Adipocyte (in vitro differentiated cells): ENCODE data around the gene ZNF556.
"Not testable (repeated sequence)": the region's sequence is repeated elsewhere in the genome, so short reads cannot be mapped to it uniquely, and the experiment has no call there.

Source experiments
- DNase-seq: peaks from one replicate; pipeline ENCODE4 v3.0.0-alpha.2; 2015; ENCODE audit warnings: low read depth
- H3K27me3 ChIP-seq: replicated peaks from 2 replicates; pipeline ENCODE4 v1.7.0; 2013; ENCODE audit warnings: mild to moderate bottlenecking, low read length, moderate library complexity; ENCODE audit not compliant: control insufficient read depth, insufficient read depth
- H3K36me3 ChIP-seq: 2 replicates; pipeline ENCODE4 v1.7.0; 2013; ENCODE audit warnings: low read length, mild to moderate bottlenecking, moderate library complexity; ENCODE audit not compliant: control insufficient read depth, insufficient read depth, severe bottlenecking
- H3K4me1 ChIP-seq: 2 replicates; pipeline ENCODE4 v1.7.0; 2013; ENCODE audit warnings: mild to moderate bottlenecking, low read length, moderate library complexity; ENCODE audit not compliant: control insufficient read depth, insufficient read depth
- H3K4me3 ChIP-seq: 2 replicates; pipeline ENCODE4 v1.7.0; 2013; ENCODE audit warnings: mild to moderate bottlenecking, low read length, moderate library complexity
- H3K9ac ChIP-seq: 2 replicates; pipeline ENCODE4 v1.7.0; 2013; ENCODE audit warnings: mild to moderate bottlenecking, low read length, moderate library complexity
- H3K9me3 ChIP-seq: 2 replicates; pipeline ENCODE4 v1.7.0; 2013; ENCODE audit warnings: mild to moderate bottlenecking, low read length, moderate library complexity; ENCODE audit not compliant: control insufficient read depth

Gene ZNF556

DNA sequence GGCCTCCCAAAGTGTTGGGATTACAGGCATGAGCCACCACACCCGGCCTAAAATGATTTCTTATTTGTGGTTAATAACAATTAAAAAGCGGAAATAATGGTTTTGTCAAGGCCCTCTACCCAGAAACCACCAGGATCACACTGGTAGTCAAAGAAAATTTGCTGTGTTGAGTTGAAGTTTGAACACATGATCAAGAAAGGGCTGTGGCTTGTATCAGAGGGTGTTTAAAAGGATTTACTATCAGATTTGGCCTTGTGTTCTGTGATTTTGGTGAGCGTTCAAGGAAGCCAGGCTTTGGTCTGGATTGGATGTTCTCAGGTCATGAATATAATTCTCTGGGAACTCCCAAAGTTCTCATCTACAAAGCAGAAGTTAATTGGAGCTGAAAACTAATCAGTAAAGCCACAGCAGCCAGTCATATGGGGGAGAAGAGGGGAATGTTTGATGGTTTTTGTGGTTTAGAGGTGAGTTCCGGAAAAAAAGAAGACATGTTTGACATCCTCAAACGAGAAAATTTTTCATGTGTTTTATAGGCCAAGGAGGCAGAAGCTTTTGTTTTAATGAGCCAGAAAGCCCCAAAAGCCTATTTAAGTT lies 10.6 kb upstream of the ZNF556 start:
- peaks cover 74% of the 10 kb centered on the region for H3K9me3 ChIP-seq
- no peak overlapping the region for H3K4me3 ChIP-seq

DNA sequence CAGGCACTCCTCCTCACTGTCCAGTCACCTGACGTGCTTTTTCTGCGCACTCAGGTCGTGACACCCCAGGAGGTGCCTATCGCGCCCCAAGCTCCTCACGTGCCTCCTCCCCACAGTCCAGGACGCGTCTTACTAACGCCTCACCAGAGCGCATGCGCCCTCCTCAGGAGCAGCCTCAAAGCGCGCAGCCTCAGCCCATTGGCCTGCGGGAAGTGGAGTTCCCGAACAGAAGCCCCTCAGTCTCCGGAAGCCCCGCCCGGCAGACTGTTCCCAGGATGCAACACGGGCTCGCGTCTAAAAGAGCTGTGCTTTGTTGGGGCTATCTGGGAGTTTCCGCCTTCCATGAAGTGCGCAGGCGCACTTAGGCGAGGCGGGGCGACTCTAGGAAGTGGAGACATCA lies 8.3 kb upstream of the ZNF556 start:
- peaks cover 21% of the 10 kb centered on the region for H3K36me3 ChIP-seq
- no peak for DNase-seq
- H3K9ac ChIP-seq, result no peak overlapping the region
- peaks cover 52% of the 10 kb centered on the region for H3K9me3 ChIP-seq
- no peaks in the 10 kb centered on the region for H3K27me3 ChIP-seq
- H3K4me3 ChIP-seq, result no peak overlapping the region
- H3K4me1 ChIP-seq, result no peaks in the 10 kb centered on the region

More for the DNA sequence above, 10.6 kb upstream of the ZNF556 start:
- no peak for DNase-seq
- Histone ChIP-seq H3K27me3 (no peaks in the 10 kb centered on the region), H3K36me3 (peaks cover 44% of the 10 kb centered on the region), H3K4me1 (no peaks in the 10 kb centered on the region), H3K9ac (no peak overlapping the region)

DNA sequence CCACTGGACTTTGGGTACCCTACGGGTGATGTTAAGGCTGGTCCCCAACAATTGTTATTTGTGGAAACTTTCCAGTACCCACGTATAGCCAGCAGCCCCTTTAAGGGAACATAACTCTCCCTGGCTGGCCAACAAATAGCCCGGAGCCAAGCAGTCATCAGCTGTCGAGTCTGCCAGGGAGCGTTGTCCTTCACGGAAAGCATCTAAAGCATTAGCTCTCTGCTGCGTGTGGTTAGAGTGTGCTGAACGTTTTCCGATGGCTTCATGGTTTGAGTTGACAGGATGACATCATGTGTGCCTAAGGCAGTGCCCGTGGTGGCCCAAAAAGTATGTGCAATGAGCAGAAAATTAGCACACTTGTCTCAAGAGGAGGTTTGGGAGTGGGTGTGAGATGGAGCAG lies 3.3 kb upstream of the ZNF556 start:
- no peaks in the 10 kb centered on the region for H3K4me1 ChIP-seq
- no peak for DNase-seq

DNA sequence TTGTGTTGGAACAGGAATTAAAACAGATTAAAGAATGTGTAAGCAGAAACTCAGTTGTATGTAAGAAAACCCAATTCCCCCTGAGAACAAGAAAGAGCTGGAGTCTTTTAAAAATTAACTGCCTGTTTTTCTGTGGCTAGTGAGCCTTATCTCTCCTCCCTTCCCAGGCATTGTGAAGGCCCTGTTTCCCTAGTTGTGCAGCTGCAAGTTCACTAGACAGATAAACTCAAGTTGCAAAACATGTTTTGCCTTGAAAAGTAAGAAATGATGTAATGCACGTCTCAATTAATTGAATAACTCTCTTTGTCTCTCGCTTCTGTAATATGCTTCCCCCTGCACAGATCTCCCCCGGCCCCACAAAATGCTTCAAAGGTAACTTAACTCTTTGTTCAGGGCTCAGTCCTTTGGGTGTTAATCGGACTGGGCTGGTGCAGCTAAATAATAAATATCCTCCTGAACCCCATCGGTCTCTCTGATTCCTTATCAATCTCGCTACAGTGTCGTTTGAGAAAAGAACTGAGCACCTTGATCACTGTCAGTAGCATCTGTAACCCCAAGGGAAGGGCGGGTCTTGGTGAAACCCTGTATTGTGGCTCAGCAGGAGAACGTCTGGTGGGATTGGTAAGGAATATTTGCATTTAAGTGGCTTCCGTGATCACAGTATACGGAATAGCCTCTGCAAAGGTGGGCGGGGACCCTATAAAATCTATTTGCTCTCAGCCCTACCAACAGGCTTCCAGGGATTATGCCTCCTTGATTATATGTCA lies 1.6 kb upstream of the ZNF556 start:
- no peak overlapping the region for H3K9ac ChIP-seq
- DNase-seq, result no peak
- peaks cover 3% of the 10 kb centered on the region for H3K9me3 ChIP-seq
- H3K4me1 ChIP-seq, result no peaks in the 10 kb centered on the region
- H3K4me3 ChIP-seq, result no peak overlapping the region
- no peaks in the 10 kb centered on the region for H3K27me3 ChIP-seq
- H3K36me3 ChIP-seq, result no peaks in the 10 kb centered on the region

More for the DNA sequence above, 3.3 kb upstream of the ZNF556 start:
- no peak overlapping the region for H3K9ac ChIP-seq
- H3K27me3 ChIP-seq, result no peaks in the 10 kb centered on the region
- peaks cover 8% of the 10 kb centered on the region for H3K9me3 ChIP-seq
- no peak overlapping the region for H3K4me3 ChIP-seq
- H3K36me3 ChIP-seq, result no peaks in the 10 kb centered on the region

DNA sequence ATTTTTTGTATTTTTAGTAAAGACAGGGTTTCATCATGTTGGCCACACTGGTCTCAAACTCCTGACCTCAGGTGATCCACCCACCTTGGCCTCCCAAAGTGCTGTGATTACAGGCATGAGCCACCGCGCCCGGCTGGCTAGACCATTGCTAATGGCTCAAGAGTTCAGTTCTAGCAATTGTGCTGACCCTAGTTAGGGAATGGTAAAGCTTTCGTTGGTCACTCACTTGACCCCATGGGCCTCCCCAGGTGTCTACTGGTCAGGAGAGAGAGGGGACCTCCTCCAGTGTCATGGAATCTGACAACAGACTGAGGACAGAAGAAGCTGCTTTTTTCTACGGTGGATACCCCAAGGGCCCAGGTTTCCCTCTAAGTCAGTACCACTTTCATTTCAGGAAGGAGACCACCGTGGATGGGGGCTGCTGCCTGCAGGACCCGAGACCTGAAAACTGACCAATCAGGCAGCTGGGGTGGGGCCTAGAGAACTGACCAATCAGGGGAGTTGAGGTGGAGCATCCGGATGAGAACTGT lies 575 bp upstream of the ZNF556 start:
- H3K9ac ChIP-seq, result no peak overlapping the region
- H3K9me3 ChIP-seq, result peaks cover 1% of the 10 kb centered on the region
- no peak for DNase-seq
- H3K36me3 ChIP-seq, result no peaks in the 10 kb centered on the region
- no peak overlapping the region for H3K4me3 ChIP-seq
- no peaks in the 10 kb centered on the region for H3K4me1 ChIP-seq
- no peaks in the 10 kb centered on the region for H3K27me3 ChIP-seq

DNA sequence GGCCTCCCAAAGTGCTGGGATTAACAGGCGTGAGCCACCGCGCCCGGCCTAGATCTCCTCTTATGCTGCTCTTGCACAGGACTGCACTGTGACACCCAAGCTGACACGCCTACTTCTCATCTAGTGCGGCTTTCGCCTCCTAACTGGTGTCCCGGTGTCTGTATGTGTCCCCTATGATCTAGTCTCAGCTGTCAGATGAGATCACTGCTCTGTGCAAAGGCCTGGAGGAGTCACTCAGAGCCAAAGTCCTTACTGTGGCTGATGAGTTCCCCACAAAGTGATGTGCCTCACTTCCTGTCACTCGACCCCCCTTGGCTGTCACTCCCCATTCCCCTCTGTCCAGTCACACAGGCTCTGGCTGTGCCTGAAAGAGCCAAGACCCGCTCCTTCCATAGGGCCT lies 2.5 kb downstream of the ZNF556 start:
- H3K9ac ChIP-seq, result no peak overlapping the region
- DNase-seq, result no peak
- H3K36me3 ChIP-seq, result no peaks in the 10 kb centered on the region

DNA sequence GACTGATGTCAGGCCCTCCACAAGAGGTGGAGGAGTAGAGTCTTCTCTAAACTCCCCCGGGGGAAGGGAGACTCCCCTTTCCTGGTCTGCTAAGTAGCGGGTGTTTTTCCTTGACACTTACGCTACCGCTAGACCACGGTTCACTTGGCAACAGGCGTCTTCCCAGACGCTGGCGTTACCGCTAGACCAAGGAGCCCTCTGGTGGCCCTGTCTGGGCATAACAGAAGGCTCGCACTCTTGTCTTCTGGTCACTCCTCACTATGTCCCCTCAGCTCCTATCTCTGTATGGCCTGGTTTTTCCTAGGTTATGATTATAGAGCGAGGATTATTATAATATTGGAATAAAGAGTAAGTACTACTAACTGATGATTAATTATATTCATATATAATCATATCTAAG lies 5.0 kb downstream of the ZNF556 start:
- H3K4me3 ChIP-seq, H3K9ac ChIP-seq, H3K27me3 ChIP-seq, H3K36me3 ChIP-seq, DNase-seq, H3K4me1 ChIP-seq: not testable (repeated sequence)
- H3K9me3 ChIP-seq, result peaks cover 10% of the 10 kb centered on the region

More for the DNA sequence above, 2.5 kb downstream of the ZNF556 start:
- Histone ChIP-seq H3K4me3 (no peak overlapping the region), H3K4me1 (no peaks in the 10 kb centered on the region), H3K9me3 (no peaks in the 10 kb centered on the region), H3K27me3 (no peaks in the 10 kb centered on the region)

DNA sequence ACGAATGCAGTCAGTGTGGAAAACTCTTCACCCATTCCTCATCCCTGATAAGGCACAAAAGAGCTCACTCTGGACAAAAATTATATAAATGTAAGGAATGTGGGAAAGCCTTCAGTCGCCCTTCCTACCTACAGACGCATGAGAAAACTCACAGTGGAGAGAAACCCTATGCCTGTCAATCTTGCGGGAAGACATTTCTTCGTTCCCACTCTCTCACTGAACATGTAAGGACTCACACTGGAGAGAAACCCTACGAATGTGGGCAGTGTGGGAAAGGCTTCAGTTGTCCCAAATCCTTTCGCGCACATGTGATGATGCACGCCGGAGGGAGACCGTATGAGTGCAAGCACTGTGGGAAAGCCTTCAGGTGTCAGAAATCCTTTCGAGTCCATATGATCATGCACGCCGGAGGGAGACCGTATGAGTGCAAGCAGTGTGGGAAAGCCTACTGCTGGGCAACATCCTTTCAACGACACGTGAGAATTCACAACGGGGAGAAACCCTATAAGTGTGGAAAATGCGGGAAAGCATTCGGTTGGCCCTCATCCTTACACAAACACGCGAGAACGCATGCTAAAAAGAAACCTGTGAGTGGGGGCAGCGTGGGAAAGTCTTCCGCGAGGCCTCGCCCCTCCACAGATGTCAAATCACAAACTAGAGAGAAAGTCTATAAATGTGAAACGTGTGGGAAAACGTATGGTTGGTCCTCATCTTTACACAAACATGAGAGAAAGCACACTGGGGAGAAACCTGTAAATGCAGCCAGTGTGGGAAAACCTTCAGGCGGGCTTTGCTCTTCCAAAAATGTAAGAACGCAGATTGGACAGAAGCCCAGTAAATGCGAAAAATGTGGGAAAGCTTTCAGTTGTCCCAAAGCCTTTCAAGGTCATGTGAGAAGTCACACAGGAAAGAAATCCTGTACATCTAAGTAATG lies 10.5 kb downstream of the ZNF556 start:
- peak overlapping the region; percentile 32 for H3K4me3 ChIP-seq
- DNase-seq, result no peak

DNA sequence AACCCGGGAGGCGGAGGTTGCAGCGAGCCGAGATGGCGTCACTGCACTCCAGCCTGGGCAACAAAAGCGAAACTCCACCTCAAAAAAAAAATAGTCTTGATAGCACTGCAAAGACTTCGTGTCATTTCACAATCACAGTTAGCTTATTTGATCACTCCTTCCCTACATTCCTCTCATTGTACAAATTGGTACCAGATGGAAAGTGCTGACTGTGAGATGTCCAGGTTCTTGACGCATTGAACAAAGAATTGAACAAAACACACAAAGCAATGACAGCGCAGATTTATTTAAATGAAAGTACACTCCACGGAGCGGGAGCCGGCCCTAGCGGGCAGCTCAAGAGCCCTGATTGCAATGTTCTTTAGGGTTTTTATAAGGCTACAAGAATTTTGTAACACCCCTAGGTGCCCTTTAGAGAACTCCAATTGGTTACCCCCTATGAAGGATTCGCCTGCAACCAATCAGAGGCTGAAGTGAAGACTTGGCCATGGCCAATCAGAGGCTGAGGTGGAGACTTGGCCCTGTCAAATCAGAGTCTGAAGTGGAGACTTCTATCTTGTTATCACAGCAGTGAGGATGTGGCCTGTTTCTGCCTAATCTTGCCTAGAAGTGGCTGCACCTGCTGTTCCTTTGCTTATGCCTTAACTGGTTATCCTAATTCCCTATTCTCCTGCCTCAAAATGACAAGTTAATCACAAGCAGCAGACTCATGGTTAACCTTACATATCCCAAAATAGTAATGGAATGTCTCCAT lies 16.7 kb downstream of the ZNF556 start:
- H3K4me1 ChIP-seq, result no peaks in the 10 kb centered on the region
- H3K36me3 ChIP-seq, result no peaks in the 10 kb centered on the region
- no peak overlapping the region for H3K9ac ChIP-seq
- H3K4me3 ChIP-seq, result peak overlapping the region; percentile 1
- DNase-seq, result peak; percentile 10
- H3K27me3 ChIP-seq, result no peaks in the 10 kb centered on the region
- H3K9me3 ChIP-seq, result peaks cover 1% of the 10 kb centered on the region

More for the DNA sequence above, 10.5 kb downstream of the ZNF556 start:
- no peaks in the 10 kb centered on the region for H3K4me1 ChIP-seq
- H3K36me3 ChIP-seq, result no peaks in the 10 kb centered on the region
- H3K9me3 ChIP-seq, result peaks cover 26% of the 10 kb centered on the region
- H3K9ac ChIP-seq, result no peak overlapping the region
- no peaks in the 10 kb centered on the region for H3K27me3 ChIP-seq

DNA sequence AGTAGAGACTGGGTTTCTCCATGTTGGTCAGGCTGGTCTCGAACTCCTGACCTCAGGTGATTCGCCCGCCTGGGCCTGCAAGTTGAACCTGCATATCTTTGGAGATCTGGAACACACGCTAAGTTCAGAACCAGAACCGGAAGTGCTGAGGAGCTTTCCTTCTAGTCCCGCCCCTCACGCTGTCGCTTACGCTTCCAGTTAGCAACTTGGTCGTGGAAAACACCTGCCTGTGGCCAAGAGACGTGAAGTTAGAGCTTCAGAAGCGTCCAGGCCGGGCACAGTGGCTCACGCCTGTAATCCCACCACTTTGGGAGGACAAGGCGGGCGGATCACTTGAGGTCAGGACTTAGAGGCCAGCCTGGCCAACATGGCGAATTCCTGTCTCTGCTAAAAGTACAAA lies 18.6 kb downstream of the ZNF556 start:
- Histone ChIP-seq H3K9ac (no peak overlapping the region), H3K4me3 (no peak overlapping the region), H3K9me3 (no peaks in the 10 kb centered on the region), H3K27me3 (no peaks in the 10 kb centered on the region), H3K36me3 (no peaks in the 10 kb centered on the region), H3K4me1 (no peaks in the 10 kb centered on the region)
- DNase-seq, result no peak
